A673 (cell line): ENCODE results near the gene DHX57. TPM values are rescaled to one million over a fixed set of nuclear protein-coding genes. Genes with fewer than 3 reads are reported as not detected.
"Not testable (repeated sequence)": the region's sequence is repeated elsewhere in the genome, so short reads cannot be mapped to it uniquely, and the experiment has no call there.

ENCODE experiments used
- BruUV-seq: library from RNA; stranded (reverse); fragments of 400-500 nt; replicated peaks from 2 replicates; lab custom pipeline; 2021; lab: Mats Ljungman, UMichigan
- CTCF ChIA-PET: fragments of 300-600 bp; sonication (Branson Sonifier 250); formaldehyde crosslinking; loops from one replicate; lab custom pipeline; 2022; ENCODE audit warnings: antibody characterized with exemption; lab: Charles Lee
- POLR2A ChIA-PET: fragments of 300-600 bp; sonication (Branson Sonifier 250); formaldehyde crosslinking; loops from one replicate; lab custom pipeline; 2022; ENCODE audit warnings: antibody characterized with exemption; ENCODE audit not compliant: low non-redundant PET; lab: Charles Lee
- DNase-seq: peaks from one replicate; pipeline ENCODE4 v3.0.0-alpha.2; 2015; ENCODE audit warnings: low spot score
- H3K27ac ChIP-seq: fragments of 200-600 bp; sonication (generic); 2 replicates; pipeline ENCODE4 v1.5.1; 2016; ENCODE audit warnings: mixed run types, low read depth, mild to moderate bottlenecking, mixed read lengths, antibody characterized with exemption, low read length; ENCODE audit not compliant: poor library complexity, severe bottlenecking
- H3K27me3 ChIP-seq: fragments of 200-600 bp; sonication (generic); replicated peaks from 2 replicates; pipeline ENCODE4 v1.6.1; 2017; ENCODE audit warnings: mixed run types, low read depth, mild to moderate bottlenecking, mixed read lengths, antibody characterized with exemption, low read length; ENCODE audit not compliant: insufficient read depth, poor library complexity
- H3K36me3 ChIP-seq: fragments of 200-600 bp; sonication (generic); 2 replicates; pipeline ENCODE4 v1.6.1; 2016; ENCODE audit warnings: mixed run types, mild to moderate bottlenecking, mixed read lengths, antibody characterized with exemption, low read length; ENCODE audit not compliant: insufficient read depth, poor library complexity, severe bottlenecking
- H3K4me1 ChIP-seq: fragments of 200-600 bp; sonication (generic); 2 replicates; pipeline ENCODE4 v1.6.1; 2017; ENCODE audit warnings: mixed run types, mild to moderate bottlenecking, mixed read lengths, antibody characterized with exemption, low read length; ENCODE audit not compliant: insufficient read depth, poor library complexity, severe bottlenecking
- H3K4me3 ChIP-seq: fragments of 200-600 bp; sonication (generic); 2 replicates; pipeline ENCODE4 v1.5.1; 2016; ENCODE audit warnings: low read depth, mixed run types, mild to moderate bottlenecking, mixed read lengths, low read length; ENCODE audit not compliant: poor library complexity, severe bottlenecking
- H3K9me3 ChIP-seq: fragments of 200-600 bp; sonication (generic); 2 replicates; pipeline ENCODE4 v1.6.1; 2016; ENCODE audit warnings: mixed run types, low read depth, mild to moderate bottlenecking, mixed read lengths, antibody characterized with exemption, low read length; ENCODE audit not compliant: poor library complexity, severe bottlenecking
- CTCF ChIP-seq: fragments of 300-800, 200-600 bp; sonication (generic); conservative IDR thresholded peaks from 2 replicates; pipeline ENCODE4 v1.5.1; 2017; ENCODE audit warnings: low read depth, mild to moderate bottlenecking, antibody characterized with exemption, low read length, moderate library complexity, mixed read lengths
- EZH2 ChIP-seq: fragments of 200-600 bp; sonication (generic); IDR thresholded peaks from 2 replicates; pipeline ENCODE4 v1.6.1; 2017; ENCODE audit warnings: borderline replicate concordance, low read depth, mild to moderate bottlenecking, mixed read lengths, antibody characterized with exemption, low read length; ENCODE audit not compliant: poor library complexity, severe bottlenecking
- intact Hi-C: fragments of 100-400 bp; cut with micrococcal nuclease; formaldehyde crosslinking; loops from one replicate; pipeline ENCODE4 v1.10.0; 2022; ENCODE audit not compliant: unreplicated experiment
- total RNA-seq: library from RNA; stranded (reverse); gene quantifications from 2 replicates; pipeline ENCODE4 v1.2.3, GENCODE V29; 2021

DHX57 gene
- total RNA-seq, 1 experiment from 2014 or later, result 30.6 TPM

- no peaks in the 10 kb centered on the region for H3K36me3 ChIP-seq
- DNase-seq, result no peak
- H3K4me1 ChIP-seq, result peaks cover 10% of the 10 kb centered on the region
- TF ChIP-seq EZH2 (no peak), CTCF (no peak)
- ChIA-PET POLR2A (no interaction called here), CTCF (no interaction called here)
- no peak overlapping the region for H3K27ac ChIP-seq
- intact Hi-C loops, result loop anchor here (10.0 kb wide), 1 partner anchor 516 kb away; no protein-coding TSS in a partner anchor
- H3K4me3 ChIP-seq, result no peak overlapping the region
- BruUV-seq, result no TSS peak
- H3K27me3 ChIP-seq, result no peaks in the 10 kb centered on the region
- no peaks in the 10 kb centered on the region for H3K9me3 ChIP-seq
Observed at GRCh38 chr2:38830526-38831159, 45.1 kb downstream of the DHX57 start.

- Histone ChIP-seq H3K4me1 (peaks cover 10% of the 10 kb centered on the region), H3K9me3 (no peaks in the 10 kb centered on the region), H3K27me3 (no peaks in the 10 kb centered on the region), H3K4me3 (no peak overlapping the region), H3K27ac (no peak overlapping the region), H3K36me3 (peaks cover under 1% of the 10 kb centered on the region)
- DNase-seq, result no peak
- ChIA-PET POLR2A (no interaction called here), CTCF (no interaction called here)
- TF ChIP-seq EZH2 (no peak), CTCF (no peak)
- intact Hi-C loops, result loop anchor here (5.0 to 10.0 kb wide), 2 partner anchors 83 to 515 kb away; no protein-coding TSS in a partner anchor
- no TSS peak for BruUV-seq
Observed at GRCh38 chr2:38829971-38830370, 45.8 kb downstream of the DHX57 start.

- Histone ChIP-seq H3K36me3 (peaks cover 12% of the 10 kb centered on the region), H3K27ac (no peak overlapping the region), H3K27me3 (no peaks in the 10 kb centered on the region), H3K4me3 (no peak overlapping the region), H3K9me3 (no peaks in the 10 kb centered on the region), H3K4me1 (peaks cover 10% of the 10 kb centered on the region)
- ChIA-PET CTCF (no interaction called here), POLR2A (no interaction called here)
- intact Hi-C loops, result loop anchor here (5.0 kb wide), 1 partner anchor 81 kb away; no protein-coding TSS in a partner anchor
- no peak for TF ChIP-seq CTCF
- TF ChIP-seq EZH2, result no peak
- BruUV-seq, result no TSS peak
- no peak for DNase-seq
Observed at GRCh38 chr2:38828460-38828859, 47.3 kb downstream of the DHX57 start.

- CTCF ChIA-PET, H3K4me1 ChIP-seq, H3K9me3 ChIP-seq, POLR2A ChIA-PET, H3K4me3 ChIP-seq, H3K27me3 ChIP-seq: not testable (repeated sequence)
- DNase-seq, result peak; percentile 77
- TSS peak; percentile 88 for BruUV-seq
- H3K36me3 ChIP-seq, result peaks cover 17% of the 10 kb centered on the region
- intact Hi-C loops, result loop anchor here (5.0 kb wide), 1 partner anchor 80 kb away; no protein-coding TSS in a partner anchor
- peak overlapping the region; percentile 74 for H3K27ac ChIP-seq
Observed at GRCh38 chr2:38827539-38828145, 48.1 kb downstream of the DHX57 start.
